GM21360 (cell line): ENCODE measurements around the gene NEK1.
"Not testable (repeated sequence)": the region's sequence is repeated elsewhere in the genome, so short reads cannot be mapped to it uniquely, and the experiment has no call there.

Experiments
- ATAC-seq: cut with Tn5 transposase; IDR thresholded peaks from one replicate; pipeline ENCODE4 v1.9.1; 2021; ENCODE audit warnings: mild to moderate bottlenecking, moderate library complexity; ENCODE audit not compliant: unreplicated experiment

NEK1 gene

DNA sequence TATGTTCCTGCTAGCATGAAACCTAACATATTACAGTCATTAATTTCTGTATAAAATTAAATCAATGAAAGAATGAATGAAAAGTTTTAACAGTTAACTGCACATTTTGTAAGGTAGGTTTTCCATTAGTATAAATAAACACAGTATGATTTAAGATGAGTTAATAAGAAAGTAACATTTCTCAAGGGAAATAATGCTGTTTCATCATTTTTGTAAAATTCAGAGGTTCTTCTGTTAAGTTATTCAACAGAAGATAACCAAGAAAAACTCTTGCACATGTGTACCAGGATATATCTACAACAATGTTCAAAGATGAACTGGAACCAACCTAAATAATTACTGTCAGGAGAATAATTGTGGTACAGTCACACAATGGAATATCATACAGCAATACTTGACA lies 88.6 kb downstream of the NEK1 start:
- no peak for ATAC-seq

GRCh38 chr4:169510617-169511016 lies 101.8 kb downstream of the NEK1 start:
- no peak for ATAC-seq

GRCh38 chr4:169506903-169507302 lies 105.5 kb downstream of the NEK1 start:
- no peak for ATAC-seq

DNA sequence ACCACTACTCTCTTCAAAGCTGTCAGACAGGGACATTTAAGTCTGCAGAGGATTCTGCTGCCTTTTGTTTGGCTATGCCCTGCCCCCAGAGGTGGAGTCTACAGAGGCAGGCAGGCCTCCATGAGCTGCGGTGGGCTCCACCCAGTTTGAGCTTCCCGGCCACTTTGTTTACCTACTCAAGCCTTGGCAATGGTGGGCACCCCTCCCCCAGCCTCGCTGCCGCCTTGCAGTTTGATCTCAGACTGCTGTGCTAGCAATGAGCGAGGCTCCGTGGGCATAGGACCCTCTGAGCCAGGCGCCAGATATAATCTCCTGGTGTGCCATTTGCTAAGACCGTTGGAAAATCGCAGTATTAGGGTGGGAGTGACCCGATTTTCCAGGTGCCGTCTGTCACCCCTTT lies 112.5 kb downstream of the NEK1 start:
- not testable (repeated sequence) for ATAC-seq

DNA sequence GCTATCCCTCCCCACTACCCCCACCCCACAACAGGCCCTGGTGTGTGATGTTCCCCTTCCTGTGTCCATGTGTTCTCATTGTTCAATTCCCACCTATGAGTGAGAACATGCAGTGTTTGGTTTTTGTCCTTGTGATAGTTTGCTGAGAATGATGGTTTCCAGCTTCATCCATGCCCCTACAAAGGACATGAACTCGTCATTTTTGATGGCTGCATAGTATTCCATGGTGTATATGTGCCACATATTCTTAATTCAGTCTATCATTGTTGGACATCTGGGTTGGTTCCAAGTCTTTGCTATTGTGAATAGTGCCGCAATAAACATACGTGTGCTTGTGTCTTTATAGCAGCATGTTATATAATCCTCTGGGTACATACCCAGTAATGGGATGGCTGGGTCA lies 118.1 kb downstream of the NEK1 start:
- not testable (repeated sequence) for ATAC-seq

GRCh38 chr4:169493164-169493524 lies 119.2 kb downstream of the NEK1 start:
- no peak for ATAC-seq

GRCh38 chr4:169492436-169493163 lies 119.8 kb downstream of the NEK1 start:
- ATAC-seq, result peak; percentile 59

- no peak for ATAC-seq
Observed at GRCh38 chr4:169491211-169491610, 121.2 kb downstream of the NEK1 start.

DNA sequence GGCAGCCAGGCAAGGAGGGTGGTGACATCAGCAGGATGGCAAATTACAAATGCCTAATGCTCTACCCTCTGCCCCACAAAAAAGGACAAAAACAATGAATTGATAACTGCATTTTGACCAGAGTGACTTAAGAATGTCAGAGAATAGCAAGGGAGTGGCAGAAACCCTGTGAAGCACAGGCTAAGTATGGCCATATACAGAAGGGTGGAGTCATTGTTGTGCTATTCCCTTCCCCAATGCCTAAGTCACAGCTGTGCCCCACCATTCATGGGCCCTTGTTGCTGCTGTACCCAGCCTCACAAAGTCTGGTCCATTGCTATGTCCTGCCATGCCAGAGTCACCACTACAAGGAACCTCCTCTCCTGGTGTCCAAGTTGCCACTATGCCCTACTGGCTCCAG lies 123.1 kb downstream of the NEK1 start:
- ATAC-seq, result no peak

DNA sequence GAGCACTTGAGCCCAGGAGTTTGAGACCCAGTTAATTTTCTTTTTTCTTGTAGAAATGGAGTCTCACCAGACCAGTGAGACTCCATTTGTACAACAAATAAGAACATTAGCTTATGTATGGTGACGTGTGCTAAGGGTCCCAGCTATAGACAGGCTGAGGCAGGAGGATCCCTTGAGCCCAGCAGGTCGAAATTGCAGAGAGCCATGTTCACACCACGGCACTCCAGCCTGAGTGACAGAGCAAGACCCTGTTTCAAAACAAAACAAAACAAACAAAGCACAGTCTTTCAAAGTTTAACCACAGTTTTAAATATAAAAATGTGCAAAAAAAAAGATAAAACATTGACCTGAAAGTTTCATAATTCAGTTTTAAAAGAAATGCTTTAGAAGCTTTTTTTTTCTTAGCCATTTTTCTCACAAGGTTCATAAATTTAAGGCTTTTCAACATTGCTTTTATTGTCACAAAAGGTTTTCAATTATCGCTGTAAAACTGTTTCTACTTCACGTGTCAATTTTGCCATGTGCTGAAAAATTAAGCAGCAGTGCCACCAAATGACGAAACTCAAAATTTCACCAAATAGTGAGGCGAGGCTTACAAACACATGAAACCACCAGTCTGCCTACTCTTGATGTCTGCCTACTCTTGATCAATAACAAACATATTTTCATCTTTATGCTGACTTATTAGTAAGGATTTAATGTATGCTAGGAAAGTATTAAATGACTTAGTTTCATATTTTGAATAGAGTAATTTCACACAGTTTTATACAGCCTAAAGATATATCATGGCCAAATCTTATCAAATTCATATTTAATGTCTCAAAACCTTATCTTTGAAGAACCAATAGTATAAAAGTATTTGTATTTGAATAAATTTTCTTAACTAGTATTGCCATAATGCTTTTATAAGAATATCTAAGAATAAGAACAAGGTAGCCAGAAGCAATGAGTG lies 126.3 kb downstream of the NEK1 start:
- peak; percentile 86 for ATAC-seq

DNA sequence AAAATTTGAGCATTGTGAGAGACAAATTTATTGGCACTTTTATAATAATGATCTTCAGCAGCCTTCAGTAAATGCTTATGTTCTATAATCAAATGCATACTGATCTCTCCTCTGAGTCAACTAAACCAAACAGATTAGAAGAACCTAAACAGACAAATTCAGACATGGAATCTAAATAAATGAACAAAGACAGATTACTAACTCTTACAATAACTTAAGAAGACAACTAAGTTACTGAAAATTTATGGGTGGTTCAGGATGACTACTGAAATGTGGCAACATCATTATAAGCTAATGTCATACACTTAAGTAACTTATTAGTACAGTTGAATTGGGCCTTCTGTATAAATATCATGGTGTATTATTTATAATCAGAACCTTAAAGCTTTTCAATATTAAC lies 127.3 kb downstream of the NEK1 start:
- no peak for ATAC-seq

- ATAC-seq, result no peak
Observed at GRCh38 chr4:169484485-169484884, 127.9 kb downstream of the NEK1 start.

- no peak for ATAC-seq
Observed at GRCh38 chr4:169464080-169464479, 148.3 kb downstream of the NEK1 start.

- no peak for ATAC-seq
Observed at GRCh38 chr4:169460081-169460480, 152.3 kb downstream of the NEK1 start.

GRCh38 chr4:169458575-169458974 lies 153.8 kb downstream of the NEK1 start:
- ATAC-seq, result no peak

- not testable (repeated sequence) for ATAC-seq
Observed at GRCh38 chr4:169452644-169453043, 159.7 kb downstream of the NEK1 start.

- ATAC-seq, result not testable (repeated sequence)
Observed at GRCh38 chr4:169448935-169449334, 163.4 kb downstream of the NEK1 start.

DNA sequence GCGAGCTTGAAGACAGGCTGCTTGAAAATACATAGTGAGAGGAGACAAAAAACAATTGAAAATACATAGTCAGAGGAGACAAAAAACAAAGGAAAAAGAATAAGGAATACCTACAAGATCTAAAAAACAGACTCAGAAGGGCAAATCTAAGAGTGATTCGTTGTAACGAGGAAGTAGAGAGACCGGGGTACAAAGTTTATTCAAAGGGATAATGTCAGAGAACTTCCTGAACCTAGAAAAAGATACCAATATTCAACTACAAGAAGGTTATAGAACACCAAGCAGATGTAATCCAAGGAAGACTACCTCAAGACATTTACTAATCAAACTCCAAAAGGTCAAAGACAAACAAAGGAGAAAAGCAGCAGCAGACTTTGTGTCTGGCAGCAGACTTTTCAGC lies 165.6 kb downstream of the NEK1 start:
- no peak for ATAC-seq

DNA sequence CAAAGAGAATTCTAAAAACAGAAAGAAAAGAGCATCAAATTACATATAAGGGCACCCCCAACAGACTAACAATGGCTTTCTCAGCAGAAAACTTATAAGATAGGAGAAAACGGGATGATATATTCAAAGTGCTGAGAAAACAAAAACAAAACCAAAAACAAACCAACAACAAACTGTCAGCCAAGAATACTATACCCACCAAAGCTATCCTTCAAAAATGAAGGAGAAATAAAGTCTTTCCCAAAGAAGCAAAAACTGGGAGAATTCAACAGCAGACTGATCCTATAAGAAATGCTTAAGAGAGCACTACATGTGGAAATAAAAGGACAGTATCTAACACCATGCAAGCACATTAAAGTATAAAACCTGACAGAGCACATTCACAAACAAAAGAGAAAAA lies 168.6 kb downstream of the NEK1 start:
- no peak for ATAC-seq

DNA sequence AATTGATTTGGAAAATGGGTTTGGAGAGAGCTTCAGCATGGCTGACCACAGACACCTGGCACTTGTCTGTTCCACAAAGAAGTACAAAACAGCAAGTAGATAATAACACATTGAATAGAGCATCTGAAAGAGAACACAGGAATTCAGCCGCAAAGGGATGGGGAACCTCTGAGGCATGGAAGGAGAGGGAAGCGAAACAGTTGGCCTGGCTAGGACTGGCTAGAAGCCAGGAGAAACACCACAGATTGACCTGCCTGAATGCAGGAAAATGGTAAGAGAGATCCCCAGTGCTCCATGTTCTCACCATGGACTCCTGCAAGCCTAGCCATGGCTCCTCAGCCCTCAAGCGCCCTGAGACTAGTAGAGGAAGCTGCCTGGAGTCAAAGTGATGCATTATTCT lies 171.9 kb downstream of the NEK1 start:
- ATAC-seq, result no peak

DNA sequence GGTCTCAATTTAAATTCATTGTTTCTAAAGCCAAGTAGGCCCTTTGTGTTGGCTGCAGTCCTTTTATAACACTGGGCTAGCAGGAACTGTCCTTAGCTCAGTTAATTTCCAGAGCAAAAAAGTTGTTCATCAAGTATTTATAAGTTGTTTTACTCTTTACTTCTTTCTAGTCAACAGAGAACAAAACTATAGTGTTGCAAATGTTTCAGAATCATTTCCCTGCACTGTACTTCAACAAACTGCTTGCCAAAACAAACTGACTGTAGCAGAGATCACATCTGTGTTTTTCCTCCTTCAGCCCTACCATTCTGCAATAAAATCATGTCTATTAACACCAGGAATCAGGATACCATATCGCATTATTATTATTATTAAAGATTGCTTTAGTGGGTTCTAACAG lies 173.1 kb downstream of the NEK1 start:
- ATAC-seq, result no peak

DNA sequence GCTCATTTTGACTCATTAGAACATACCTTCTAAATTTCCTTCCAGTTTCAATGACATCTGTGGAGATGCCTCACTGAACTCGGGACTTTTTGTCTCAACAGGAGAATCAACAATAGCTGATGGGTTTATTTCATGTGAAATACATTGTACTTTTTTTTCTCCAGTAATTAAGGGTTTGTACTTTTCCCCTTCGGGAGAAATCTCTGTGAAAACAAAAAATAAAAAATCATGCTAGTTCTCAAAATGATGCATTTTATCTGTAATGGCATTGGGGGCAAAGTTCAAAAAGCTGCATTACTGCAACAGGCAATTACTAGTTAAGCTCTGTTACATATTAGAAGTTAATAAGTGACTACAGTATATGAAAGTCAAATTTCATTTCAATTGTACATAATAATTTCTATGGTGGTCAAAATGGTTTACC lies 174.3 kb downstream of the NEK1 start:
- ATAC-seq, result peak; percentile 48
